T47D (cell line): ENCODE measurements around the gene NRCAM.

Source experiments
- DNase-seq, 2 experiments: peaks; one replicate each; pipeline versions ENCODE4 v3.0.0 to v3.0.0-alpha.2; 2011 to 2012; ENCODE audit warnings: low read depth in 1 of 2, low spot score in 1 of 2
- JUND ChIP-seq: IDR thresholded peaks from 2 replicates; pipeline ENCODE4 v1.6.1; 2012; ENCODE audit warnings: low read depth
- in situ Hi-C: cut with HindIII; loops from 2 replicates; pipeline ENCODE4 v1.10.0; 2016; ENCODE audit warnings: low sequenced_read_pairs, low pct_unique_long_range_greater_than_20kb

Gene NRCAM

DNA sequence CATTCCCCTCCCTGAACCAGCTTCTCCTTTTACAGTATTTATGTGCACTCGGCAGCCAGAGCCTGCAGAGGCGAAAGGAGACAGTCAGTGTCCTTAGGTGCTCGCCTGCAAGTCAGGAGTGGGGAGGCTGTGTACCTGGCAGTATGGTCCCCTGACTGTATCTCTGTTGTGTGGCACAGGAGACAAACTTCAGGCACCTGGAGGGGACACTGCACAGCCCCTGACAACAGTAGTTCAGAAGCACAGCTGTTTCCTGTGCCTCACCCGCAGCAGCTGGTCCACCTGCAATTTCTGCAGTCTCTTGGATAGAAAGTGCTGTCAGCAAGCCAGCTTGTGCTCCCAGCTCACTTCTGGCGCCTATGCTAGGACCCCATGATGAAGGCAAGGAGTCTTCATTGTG lies 252.7 kb downstream of the NRCAM start:
- in situ Hi-C loops: no loop called here
- no peak for DNase-seq
- no peak for TF ChIP-seq JUND

DNA sequence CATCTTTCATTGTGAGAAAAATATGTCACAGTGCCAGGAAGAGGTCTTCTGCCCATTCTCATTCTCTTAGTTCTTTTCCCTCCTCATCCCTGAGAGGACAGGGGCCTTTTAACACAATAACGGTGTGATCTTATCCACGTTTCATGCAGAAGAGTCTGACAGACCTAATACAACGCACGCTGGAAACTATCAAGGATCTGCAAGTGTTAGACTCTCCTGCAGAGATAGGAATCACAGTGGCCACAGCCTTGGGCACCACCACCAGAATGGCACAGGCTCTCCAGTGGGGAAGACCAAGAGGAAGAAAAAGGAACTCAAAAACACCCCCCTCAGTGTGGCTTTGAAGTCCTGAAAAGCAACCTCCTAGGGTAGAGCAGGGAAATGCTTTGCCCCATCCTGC lies 253.5 kb downstream of the NRCAM start:
- DNase-seq: peak in 1 of 2 experiments; percentile 7
- no peak for TF ChIP-seq JUND
- in situ Hi-C loops: no loop called here

DNA sequence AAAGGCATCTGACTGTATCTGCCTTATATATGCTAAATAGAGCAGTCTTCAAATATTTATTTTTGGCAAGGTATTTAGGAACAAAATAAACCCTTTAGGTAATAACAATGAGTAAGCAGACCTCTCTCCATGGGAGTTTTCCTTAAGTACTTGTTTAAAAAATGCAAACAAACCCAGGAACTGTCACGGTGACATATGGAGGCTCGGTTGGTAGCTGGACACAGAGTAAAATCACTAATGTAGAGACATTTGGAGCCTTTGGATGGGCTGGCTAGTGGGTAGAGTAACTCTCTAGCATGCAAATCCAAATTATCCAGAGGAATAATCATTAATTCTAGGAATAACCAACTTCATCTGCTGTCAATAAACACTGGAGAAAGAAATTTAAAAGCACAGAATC lies 254.5 kb downstream of the NRCAM start:
- DNase-seq: peak in 1 of 2 experiments; percentile 35
- TF ChIP-seq JUND: no peak
- in situ Hi-C loops: no loop called here

DNA sequence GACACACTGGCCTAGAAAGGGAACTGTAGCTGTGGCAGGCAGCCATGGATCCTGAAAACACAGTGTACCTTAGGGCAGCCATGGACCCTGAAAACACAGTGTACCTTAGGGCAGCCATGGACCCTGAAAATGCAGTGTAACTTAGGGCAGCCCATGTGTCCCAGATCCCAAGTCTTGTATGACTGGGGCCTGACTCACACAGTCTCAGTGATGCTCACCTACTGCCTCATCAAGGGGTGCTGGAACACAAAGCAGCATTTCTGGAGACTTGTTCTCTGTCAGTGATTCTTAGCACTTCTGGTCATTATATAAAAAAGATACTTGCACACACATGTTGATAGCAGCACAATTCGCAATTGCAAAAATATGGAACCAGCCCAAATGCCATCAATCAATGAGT lies 255.9 kb downstream of the NRCAM start:
- TF ChIP-seq JUND: no peak
- in situ Hi-C loops: no loop called here
- DNase-seq: no peak

DNA sequence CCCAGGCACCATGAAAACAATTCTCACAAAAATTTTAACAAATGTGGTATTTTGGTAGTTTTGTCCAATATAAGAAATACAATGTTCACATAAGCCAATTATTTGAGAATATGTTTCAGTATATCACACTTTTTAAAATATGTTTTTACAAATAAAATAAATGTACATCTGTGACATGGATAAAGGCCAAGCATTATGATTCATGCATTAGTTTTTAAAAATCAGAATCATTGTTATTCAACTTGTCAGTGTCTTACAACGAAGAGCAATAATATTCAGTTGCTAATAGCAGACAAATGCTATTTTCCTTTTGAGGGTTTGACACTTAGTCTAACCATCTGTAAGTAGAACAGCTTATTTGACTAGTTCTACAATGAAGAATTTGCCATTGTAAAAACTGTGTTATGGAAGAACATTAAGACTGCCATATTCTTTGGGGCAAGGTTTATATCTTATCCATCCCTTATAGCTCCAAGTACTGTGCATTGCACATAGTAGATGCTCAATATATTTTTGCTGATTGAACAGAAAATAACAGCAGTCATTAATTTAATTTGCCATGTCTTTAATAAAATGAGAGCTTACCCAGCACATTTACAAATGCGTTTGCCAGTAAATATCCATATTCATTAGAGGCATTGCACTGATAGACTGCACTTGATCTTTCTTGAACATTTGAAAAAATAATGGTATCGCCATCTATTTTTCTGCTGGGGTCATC lies 258.7 kb downstream of the NRCAM start:
- no peak for DNase-seq
- TF ChIP-seq JUND: no peak
- in situ Hi-C loops: no loop called here

DNA sequence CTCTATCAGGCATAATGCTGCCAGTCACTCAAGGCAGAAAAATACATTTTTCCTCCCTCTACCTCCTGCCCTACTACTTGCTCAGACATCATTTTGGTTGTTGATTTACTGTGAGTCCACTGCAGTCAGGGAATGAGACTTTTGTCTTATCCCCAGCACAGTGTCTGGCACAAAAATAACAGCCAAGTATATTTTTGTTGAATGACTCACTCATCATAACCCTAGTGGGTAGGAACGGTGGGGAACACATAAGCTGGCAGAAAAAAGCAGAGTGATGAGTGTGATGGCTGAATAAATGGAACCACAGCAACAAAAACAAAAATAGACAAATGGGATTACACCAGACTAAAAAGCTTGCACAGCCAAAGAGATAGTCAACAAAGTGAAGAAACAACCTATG lies 260.2 kb downstream of the NRCAM start:
- DNase-seq: no peak
- in situ Hi-C loops: no loop called here

DNA sequence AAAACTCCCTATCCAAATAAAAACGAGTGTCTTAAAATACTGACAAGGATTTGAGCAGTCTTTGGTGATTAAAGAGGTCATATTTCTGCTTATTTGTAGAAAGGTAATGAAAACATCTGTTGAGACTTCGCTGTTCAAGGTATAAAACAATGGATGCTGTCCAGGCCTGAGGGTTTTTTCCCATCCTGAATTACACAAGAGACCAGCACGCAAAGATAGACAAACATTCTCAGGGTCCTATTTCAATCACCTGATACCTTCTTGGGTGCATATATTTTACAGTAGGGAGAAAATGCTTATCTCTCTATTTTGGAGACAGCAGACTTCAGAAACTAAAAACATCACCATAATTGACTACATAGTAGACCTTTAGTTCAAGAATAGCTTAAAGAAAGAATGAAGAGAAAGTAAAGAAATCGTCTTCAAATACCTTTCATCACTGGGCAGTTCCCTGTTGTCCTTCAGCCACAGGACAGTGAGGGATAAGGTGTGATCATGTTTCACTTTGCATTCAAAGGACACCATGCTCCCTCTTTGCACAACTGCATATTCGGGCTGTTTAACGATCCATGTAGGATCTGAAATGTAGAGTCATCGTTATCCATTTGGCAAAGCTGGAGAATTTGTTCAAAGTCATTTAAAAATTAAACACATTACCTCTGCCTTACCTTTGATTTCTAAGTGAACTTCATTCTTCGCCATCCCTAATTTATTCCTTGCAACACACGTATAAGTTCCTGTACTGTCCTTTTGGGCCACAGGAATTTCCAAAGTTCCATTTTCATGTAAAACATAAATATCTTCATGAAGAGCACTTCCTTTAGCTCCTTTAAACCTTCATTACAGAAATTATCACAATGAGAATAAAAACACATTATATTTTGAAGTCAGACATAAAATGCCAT lies 262.4 kb downstream of the NRCAM start:
- DNase-seq: peak in 1 of 2 experiments; percentile 9
- TF ChIP-seq JUND: no peak
- in situ Hi-C loops: no loop called here

More for the DNA sequence above, 260.2 kb downstream of the NRCAM start:
- no peak for TF ChIP-seq JUND

DNA sequence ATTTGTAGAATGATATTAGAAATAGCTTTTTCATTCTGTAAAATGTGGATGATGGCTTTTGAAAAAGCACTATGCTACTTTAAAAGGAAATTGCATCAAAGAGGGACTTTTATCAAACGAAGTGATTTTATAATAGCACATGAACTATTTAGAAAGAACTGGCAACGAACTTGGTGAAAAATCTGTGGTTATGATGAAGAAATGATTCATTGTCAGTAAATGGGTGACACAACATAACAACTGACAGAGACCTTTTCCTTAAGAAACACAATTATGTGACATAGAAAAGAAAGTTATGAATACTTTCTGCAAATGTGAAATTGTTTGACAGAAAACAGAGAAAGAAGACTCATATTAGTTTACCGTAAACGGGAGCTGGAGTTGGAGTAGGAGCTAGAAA lies 265.3 kb downstream of the NRCAM start:
- no peak for TF ChIP-seq JUND
- in situ Hi-C loops: no loop called here
- DNase-seq: no peak

DNA sequence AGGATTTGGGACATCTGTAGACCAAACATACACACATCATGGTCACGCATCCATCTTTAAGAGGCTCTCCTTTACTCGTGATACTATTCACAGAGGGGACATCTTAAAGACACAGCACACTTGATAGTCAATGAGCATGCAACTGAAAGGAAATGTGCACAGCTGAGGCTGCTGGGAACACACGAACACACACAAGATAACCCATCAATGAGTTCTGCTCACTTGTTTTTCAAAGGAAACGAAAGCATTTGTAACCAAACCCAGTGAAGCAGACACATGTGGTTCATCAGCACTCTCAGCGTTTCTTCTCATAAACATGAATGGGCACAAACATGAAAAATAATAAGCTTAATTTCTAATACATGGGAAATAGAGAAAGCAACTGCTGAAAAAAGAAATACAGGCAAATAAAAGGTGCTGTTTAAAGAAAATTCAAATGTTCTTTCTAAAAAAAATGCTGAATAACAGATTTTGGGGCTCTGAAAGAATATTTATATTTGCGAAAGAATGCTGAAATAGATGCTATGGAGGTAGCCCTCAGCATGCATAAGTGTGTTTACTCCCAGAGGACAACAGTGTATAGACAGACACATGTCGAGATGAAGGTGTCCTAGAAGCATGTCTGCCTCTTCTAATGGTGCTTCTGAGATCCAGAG lies 266.4 kb downstream of the NRCAM start:
- DNase-seq: no peak
- in situ Hi-C loops: no loop called here
- TF ChIP-seq JUND: no peak

DNA sequence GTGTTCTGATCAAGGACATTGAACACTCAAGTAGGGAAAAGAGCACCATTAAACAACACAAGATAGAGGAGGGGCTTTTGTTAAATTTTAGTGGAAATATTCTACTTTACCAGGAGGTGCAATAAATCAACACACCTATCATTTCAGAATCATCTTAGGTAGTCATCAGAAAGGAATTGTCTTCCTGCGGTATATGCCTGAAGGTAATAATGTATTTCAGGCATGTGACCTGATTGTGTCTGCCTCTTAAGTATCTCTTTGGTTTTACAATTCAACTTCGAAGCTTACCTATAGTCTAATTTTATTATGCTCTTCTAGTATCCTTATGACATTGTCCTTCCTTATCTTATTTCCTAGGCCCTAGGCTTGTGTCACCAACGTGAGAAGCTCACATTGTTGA lies 267.5 kb downstream of the NRCAM start:
- in situ Hi-C loops: no loop called here
- no peak for TF ChIP-seq JUND
- DNase-seq: no peak

DNA sequence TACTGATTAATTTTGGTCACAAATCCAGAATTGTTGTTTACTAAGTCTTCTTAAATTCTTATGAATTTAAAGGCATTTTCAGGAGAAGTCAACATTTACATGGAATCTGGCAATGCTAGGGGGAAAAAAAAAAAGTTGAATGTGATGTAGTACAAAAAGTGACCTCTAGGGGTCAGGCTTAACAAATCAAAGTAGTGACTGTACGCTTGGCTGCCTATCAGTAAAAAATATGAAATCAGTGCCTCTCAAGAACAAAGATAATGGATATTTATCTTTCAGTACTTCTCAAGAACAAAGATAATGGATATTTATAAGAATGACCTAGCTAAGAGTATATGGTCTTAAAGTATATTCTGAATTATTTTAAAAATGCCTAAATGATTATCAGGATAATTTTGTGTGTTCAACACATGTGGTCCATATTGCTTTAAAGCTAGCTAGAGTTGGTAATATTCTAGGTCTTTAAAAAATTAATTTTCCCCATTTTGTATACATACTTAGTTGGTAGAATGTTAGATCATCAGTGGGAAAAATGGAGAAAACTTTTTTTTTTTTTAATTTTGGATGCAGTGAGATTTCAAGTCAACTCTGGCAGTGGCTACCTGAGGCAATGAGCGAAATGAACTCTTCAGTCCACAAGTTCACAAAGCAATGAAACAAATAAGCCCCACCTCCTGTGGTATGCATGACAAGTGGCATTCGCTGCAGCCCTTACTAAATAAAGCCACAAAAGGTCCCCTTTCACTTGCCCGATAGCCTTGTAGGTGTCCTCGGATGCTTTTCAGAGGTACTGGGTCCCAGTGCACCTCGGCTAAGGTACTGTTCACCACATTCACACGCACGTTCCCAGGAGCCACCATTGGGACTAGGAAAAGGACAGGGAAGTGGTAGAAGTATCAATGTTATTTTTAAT lies 274.9 kb downstream of the NRCAM start:
- DNase-seq: peak in 1 of 2 experiments; percentile 52
- in situ Hi-C loops: no loop called here
- TF ChIP-seq JUND: no peak

DNA sequence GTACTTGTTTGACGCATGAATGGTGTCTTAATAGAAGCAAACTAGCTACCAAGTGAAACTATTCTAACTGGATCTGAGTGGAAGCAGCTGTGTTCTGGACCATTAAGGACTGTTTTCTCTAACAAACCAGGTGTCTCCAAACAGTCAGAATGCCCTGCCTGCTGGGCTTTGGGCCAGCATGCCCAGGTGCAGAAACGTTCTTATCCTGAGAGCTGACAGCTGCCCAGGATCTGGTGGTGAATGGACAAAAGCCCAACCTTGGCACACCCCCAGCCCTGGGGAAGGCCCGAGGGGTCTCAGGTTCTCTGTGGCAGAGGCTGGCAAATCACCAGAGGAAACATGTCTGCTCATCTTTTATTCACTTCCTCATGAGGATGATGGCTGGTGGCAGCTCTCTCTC lies 277.8 kb downstream of the NRCAM start:
- in situ Hi-C loops: no loop called here
- DNase-seq: no peak
- TF ChIP-seq JUND: no peak
